SU-DHL-6 (cell line): ENCODE data around the gene SURF4.

Experiments
- CTCF ChIP-seq: fragments of 200-600 bp; sonication (generic); IDR thresholded peaks from one replicate; pipeline ENCODE4 v1.5.1; 2017; ENCODE audit warnings: antibody characterized with exemption, mild to moderate bottlenecking, low read length, moderate library complexity; ENCODE audit not compliant: insufficient read depth, poor library complexity, severe bottlenecking
- EZH2phosphoT487 ChIP-seq: fragments of 200-600 bp; sonication (generic), shearing (Covaris generic); conservative IDR thresholded peaks from 2 replicates; pipeline ENCODE4 v1.6.1; 2018; ENCODE audit warnings: mild to moderate bottlenecking, antibody characterized with exemption, low read length, moderate library complexity, mixed read lengths

DNA sequence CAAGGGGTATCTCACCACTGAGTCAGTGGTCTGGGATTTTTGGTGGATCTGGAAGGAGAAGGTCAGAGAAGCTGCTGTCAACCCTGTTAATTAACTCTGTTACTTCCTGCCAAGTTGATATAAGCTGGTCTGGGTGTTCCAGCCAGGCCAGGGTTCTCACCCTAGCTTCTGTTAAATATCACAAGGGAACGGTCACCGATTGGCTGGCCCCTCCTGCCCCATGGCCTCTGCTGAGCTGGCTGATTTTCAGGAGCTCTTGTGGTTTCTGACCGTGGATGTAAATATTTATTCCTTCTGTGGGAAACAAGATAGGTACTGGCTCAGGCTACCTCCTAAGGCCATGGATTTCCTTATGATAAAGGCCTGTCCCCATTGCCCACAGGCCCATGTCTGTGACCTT lies 47.4 kb upstream of the SURF4 start:
- no peak for TF ChIP-seq CTCF
- no peak for TF ChIP-seq EZH2phosphoT487
